HK-2 (cell line): ENCODE measurements around the gene CLRN2.
"Not testable (repeated sequence)": the region's sequence is repeated elsewhere in the genome, so short reads cannot be mapped to it uniquely, and the experiment has no call there.

Experiments
- DNase-seq: peaks from one replicate; pipeline ENCODE4 v3.0.0-alpha.2; 2018; ENCODE audit not compliant: unreplicated experiment

The CLRN2 gene

GRCh38 chr4:17545374-17546140 lies 30.6 kb downstream of the CLRN2 start:
- no peak for DNase-seq

DNA sequence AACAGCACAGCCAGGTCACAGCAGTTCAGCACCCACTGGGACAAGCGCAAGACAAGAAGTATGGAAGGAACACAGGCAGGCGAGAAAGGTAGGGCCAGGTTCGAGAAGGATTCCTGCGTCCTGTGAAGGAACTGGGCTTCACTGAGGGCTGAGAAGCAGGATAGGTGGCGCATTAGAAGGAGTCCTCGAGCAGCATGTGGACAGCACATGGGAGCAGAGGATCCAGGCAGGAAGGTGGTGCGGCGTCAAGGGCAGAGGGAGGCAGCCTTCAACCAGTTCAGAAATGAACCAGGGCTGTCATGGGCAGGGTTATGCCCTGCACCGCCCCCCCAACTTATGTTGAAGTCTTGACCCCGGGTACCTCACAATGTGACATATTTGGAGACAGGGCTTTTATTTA lies 31.3 kb downstream of the CLRN2 start:
- DNase-seq = no peak

GRCh38 chr4:17546678-17547077 lies 31.7 kb downstream of the CLRN2 start:
- DNase-seq = no peak

GRCh38 chr4:17550549-17550948 lies 35.6 kb downstream of the CLRN2 start:
- DNase-seq = no peak

DNA sequence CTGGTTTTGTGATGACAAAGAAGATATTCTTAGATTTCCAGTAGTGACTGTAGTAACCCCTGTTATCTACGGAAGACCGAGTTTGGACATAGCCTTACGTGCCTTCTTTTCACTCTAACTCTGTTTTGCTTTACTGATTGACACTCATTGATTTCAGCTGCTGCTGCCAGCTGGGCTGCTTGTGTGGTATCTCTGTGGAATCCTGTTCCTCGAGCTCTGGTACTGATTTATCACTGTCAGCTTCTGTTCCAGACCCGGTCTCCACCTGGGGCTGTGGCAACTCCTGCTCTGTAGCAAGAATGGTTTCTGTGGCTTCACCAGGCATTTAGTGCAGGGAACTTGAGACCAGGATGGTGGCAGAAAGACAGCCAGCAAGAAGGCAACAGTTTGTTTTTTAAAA lies 37.5 kb downstream of the CLRN2 start:
- no peak for DNase-seq

GRCh38 chr4:17554568-17554967 lies 39.6 kb downstream of the CLRN2 start:
- DNase-seq = no peak

- no peak for DNase-seq
Observed at GRCh38 chr4:17556498-17556897, 41.5 kb downstream of the CLRN2 start.

DNA sequence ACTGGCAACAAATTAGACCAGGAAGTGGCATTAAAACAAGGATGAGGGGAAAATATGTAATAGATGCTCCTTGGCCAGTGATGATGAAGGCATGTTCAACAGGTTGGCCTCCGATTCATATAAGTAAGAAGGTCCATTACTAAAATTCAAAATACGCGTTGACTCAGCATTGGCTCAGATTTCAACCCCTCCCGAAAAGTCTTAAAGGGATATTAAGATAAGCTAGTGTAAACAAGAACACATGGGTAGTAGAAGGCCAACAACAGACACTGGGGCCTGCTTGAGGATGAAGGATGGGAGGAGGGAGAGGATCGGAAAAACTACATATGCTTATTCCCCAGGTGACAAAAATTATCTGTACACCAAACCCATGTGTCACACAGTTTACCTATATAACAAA lies 42.9 kb downstream of the CLRN2 start:
- DNase-seq = no peak

DNA sequence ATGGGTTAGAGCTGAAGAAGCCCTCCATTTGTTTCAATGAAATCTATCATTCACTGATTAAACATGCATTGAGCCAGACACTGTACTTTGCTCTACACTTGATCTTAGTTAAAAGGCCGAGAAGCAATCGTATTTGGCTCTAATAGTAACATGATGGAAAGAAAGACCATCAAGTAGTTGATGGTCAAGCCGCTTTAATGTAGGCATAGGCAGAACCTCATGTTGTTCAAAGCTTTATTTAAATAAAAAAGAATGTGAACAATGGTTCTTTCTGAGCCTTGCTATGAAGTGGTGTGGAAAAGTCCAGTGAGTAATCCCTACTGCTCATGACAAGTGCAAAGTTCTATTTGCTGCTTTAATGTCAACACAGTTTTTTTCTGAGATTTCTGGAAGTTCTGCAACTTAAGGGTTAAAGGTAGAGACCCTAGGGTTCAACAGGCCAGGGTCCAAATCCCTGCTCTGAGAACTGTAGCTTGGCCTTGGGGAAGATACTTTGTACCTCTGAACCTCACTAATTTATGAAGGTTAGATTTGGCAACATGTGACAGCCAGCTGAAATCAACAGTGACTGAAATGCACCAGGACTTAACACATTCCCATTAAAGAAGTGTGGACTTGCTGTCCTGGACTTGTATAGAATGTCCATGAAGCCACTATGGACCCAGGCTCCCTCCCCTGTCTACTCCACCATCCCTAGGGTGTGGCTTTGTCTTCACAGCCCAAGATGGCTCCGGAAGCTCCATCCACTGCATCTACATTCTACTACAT lies 44.2 kb downstream of the CLRN2 start:
- no peak for DNase-seq

GRCh38 chr4:17559709-17560048 lies 44.7 kb downstream of the CLRN2 start:
- no peak for DNase-seq

GRCh38 chr4:17560065-17560673 lies 45.2 kb downstream of the CLRN2 start:
- no peak for DNase-seq

DNA sequence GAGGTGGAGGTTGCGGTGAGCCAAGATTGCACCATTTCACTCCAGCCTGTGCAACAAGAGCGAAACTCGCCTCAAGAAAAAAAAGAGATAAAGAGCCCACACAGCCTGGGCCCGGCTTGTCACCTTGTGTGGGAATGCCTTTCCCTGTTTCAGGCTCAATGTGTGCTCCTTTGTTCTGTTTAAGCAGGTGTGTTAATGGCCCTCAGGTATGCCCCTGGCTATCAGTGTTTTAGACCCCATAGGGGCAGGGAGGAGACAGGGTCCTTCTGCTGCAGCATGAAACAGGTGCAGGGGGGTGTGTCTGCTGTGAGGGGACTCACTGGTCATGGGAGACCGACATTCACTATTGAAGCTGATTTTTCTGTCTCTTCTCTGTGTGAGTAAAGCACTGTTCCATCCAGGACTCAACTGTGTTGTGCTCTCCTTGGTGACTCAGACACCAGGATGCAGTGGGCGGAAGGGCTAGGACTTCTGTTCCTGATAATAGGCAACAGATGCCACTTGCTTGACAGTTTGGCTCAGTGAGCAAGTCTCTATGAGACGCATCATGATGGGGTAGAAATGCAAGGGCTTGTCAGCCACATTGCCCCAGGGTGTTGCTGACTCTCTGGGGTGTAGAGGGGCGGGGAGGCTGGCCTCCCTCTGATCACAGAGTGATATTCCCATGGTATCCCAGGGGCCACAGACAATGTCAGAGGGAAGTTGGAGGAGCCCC lies 46.4 kb downstream of the CLRN2 start:
- no peak for DNase-seq

DNA sequence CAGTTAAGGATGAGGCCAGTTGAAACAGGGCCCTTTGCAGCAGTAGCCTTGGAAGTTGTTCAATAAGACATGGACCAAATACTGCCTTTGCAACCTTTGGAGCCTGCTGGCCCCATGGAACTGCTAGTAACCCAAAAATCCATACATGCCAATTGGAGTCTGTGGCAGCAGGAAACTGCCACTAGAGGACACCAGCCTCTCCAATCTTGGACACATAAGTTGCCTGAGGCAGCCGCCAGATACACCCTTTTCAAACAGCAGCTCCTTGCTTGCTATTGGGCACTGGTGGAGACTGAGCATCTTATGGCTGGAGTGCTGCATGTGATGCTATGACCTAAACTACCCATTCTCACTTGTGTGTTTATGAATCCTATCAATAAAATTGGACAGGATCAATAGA lies 47.2 kb downstream of the CLRN2 start:
- DNase-seq = no peak

- DNase-seq = no peak
Observed at GRCh38 chr4:17565846-17566245, 50.9 kb downstream of the CLRN2 start.

- no peak for DNase-seq
Observed at GRCh38 chr4:17567271-17567670, 52.3 kb downstream of the CLRN2 start.

DNA sequence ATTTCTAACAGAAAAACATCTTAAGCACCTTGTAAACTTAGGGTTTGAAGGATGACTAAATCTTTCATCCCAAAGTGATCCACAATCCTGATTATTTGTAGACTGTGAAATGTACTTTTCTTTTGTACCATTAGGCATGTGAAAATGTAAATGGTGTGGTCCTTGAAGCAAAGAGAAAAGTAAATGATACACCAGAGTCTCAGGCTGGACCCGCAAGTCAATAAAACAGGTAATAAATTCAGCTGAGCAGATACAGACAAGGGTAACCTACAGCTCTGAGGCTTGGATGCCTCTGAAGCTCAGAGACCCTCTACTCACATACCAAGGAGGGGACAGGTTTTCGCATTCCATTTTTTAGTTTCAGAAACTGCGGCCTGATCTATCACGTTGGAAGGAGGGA lies 59.2 kb downstream of the CLRN2 start:
- no peak for DNase-seq

- not testable (repeated sequence) for DNase-seq
Observed at GRCh38 chr4:17575177-17575576, 60.2 kb downstream of the CLRN2 start.
